SK-N-SH (cell line): Measurements from ENCODE around the gene TEX264.
"Not testable (repeated sequence)": the region's sequence is repeated elsewhere in the genome, so short reads cannot be mapped to it uniquely, and the experiment has no call there.

Source experiments
- EP300 ChIP-seq, 2 experiments: IDR thresholded peaks; 2 replicates each; pipeline versions ENCODE4 v1.4.0 to v1.6.1; 2012; ENCODE audit warnings: borderline replicate concordance in 1 of 2, low read depth in 1 of 2, low read length in 1 of 2
- FOSL2 ChIP-seq: IDR thresholded peaks from 2 replicates; pipeline ENCODE4 v1.4.0; 2012; ENCODE audit warnings: low read depth, mild to moderate bottlenecking, moderate library complexity, borderline replicate concordance
- GABPA ChIP-seq: IDR thresholded peaks from 2 replicates; pipeline ENCODE4 v1.4.0; 2012; ENCODE audit warnings: low read depth, mild to moderate bottlenecking
- JUND ChIP-seq: IDR thresholded peaks from 2 replicates; pipeline ENCODE4 v1.4.0; 2012
- POLR2AphosphoS5 ChIP-seq: IDR thresholded peaks from 2 replicates; pipeline ENCODE4 v1.6.1; 2012; ENCODE audit warnings: low read depth, low read length
- SMC3 ChIP-seq: IDR thresholded peaks from 2 replicates; pipeline ENCODE4 v1.6.1; 2012; ENCODE audit warnings: low read depth, low read length, improper control_type of control experiment
- TCF12 ChIP-seq: IDR thresholded peaks from 2 replicates; pipeline ENCODE4 v1.4.0; 2012
- TEAD4 ChIP-seq: IDR thresholded peaks from 2 replicates; pipeline ENCODE4 v1.4.0; 2012; ENCODE audit warnings: mild to moderate bottlenecking, borderline replicate concordance; ENCODE audit not compliant: insufficient read depth
- YY1 ChIP-seq: IDR thresholded peaks from 2 replicates; pipeline ENCODE4 v1.4.0; 2012; ENCODE audit warnings: low read depth, mild to moderate bottlenecking
- TF ChIP-seq, protein P1 (sequence below): IDR thresholded peaks from 2 replicates; pipeline ENCODE4 v1.4.0; 2012; ENCODE audit warnings: low read depth, borderline replicate concordance
- TF ChIP-seq, protein P2 (sequence below): fragments of 200-600 bp; sonication (generic); IDR thresholded peaks from 2 replicates; pipeline ENCODE4 v1.6.1; 2017; ENCODE audit warnings: antibody characterized with exemption, mild to moderate bottlenecking, moderate library complexity

DNA sequence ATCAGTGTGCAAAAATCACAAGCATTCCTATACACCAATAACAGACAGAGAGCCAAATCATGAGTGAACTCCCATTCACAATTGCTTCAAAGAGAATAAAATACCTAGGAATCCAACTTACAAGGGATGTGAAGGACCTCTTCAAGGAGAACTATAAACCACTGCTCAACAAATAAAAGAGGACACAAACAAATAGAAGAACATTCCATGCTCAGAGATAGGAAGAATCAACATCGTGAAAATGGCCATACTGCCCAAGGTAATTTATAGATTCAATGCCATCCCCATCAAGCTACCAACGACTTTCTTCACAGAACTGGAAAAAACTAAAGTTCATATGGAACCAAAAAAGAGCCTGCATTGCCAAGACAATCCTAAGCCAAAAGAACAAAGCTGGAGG, 18.9 kb upstream of the TEX264 start:
- TF ChIP-seq, protein P1, sequence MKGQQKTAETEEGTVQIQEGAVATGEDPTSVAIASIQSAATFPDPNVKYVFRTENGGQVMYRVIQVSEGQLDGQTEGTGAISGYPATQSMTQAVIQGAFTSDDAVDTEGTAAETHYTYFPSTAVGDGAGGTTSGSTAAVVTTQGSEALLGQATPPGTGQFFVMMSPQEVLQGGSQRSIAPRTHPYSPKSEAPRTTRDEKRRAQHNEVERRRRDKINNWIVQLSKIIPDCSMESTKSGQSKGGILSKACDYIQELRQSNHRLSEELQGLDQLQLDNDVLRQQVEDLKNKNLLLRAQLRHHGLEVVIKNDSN: not testable (repeated sequence)
- not testable (repeated sequence) for TF ChIP-seq YY1; TEAD4; GABPA; JUND; SMC3; POLR2AphosphoS5; TCF12; FOSL2; EP300 (IDR thresholded peaks at IDR 0.05; ENCODE audit: borderline replicate concordance in 1 of 2, low read depth in 1 of 2, low read length in 1 of 2)
- TF ChIP-seq, protein P2, sequence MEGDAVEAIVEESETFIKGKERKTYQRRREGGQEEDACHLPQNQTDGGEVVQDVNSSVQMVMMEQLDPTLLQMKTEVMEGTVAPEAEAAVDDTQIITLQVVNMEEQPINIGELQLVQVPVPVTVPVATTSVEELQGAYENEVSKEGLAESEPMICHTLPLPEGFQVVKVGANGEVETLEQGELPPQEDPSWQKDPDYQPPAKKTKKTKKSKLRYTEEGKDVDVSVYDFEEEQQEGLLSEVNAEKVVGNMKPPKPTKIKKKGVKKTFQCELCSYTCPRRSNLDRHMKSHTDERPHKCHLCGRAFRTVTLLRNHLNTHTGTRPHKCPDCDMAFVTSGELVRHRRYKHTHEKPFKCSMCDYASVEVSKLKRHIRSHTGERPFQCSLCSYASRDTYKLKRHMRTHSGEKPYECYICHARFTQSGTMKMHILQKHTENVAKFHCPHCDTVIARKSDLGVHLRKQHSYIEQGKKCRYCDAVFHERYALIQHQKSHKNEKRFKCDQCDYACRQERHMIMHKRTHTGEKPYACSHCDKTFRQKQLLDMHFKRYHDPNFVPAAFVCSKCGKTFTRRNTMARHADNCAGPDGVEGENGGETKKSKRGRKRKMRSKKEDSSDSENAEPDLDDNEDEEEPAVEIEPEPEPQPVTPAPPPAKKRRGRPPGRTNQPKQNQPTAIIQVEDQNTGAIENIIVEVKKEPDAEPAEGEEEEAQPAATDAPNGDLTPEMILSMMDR: not testable (repeated sequence)
